Measurements from ENCODE around the gene KAZN.

GRCh38 chr1:15150376-15150775, 551.9 kb downstream of the KAZN start:
- no peak for TF ChIP-seq CTCF (IDR thresholded peaks at IDR 0.05)
- TF ChIP-seq POLR2A (IDR thresholded peaks at IDR 0.05) = no peak
